HL-60 (cell line): ENCODE results near the gene LYRM1.

Source experiments
- DNase-seq, 2 experiments: peaks; one replicate each; pipeline ENCODE4 v3.0.0-alpha.2; 2010 to 2020; ENCODE audit warnings: low read depth in 1 of 2, low spot score in 1 of 2
- H3K27ac ChIP-seq: fragments of 250-450 bp; sonication (Bioruptor Pico); replicated peaks from 2 replicates; pipeline ENCODE4 v1.5.1; 2020; ENCODE audit warnings: mild to moderate bottlenecking, moderate library complexity
- H3K27me3 ChIP-seq: fragments of 250-450 bp; sonication (Bioruptor Pico); 2 replicates; pipeline ENCODE4 v1.5.1; 2021; ENCODE audit warnings: mild to moderate bottlenecking, moderate library complexity; ENCODE audit not compliant: insufficient read depth, poor library complexity, severe bottlenecking
- H3K4me3 ChIP-seq: replicated peaks from 2 replicates; pipeline ENCODE4 v1.5.1; 2011; ENCODE audit warnings: mild to moderate bottlenecking, control low read depth, low read length; ENCODE audit not compliant: insufficient read depth
- GABPA ChIP-seq: IDR thresholded peaks from 2 replicates; pipeline ENCODE4 v1.6.1; 2012; ENCODE audit warnings: low read depth
- POLR2AphosphoS5 ChIP-seq: IDR thresholded peaks from 2 replicates; pipeline ENCODE4 v1.6.1; 2012; ENCODE audit warnings: low read depth
- REST ChIP-seq: IDR thresholded peaks from 2 replicates; pipeline ENCODE4 v1.6.1; 2012; ENCODE audit warnings: low read depth; ENCODE audit not compliant: insufficient replicate concordance
- SPI1 ChIP-seq: IDR thresholded peaks from 2 replicates; pipeline ENCODE4 v1.6.1; 2012; ENCODE audit warnings: low read depth, mild to moderate bottlenecking, borderline replicate concordance
- TF ChIP-seq, protein P1 (sequence below): IDR thresholded peaks from one replicate; pipeline ENCODE4 v1.5.1; 2011; ENCODE audit warnings: low read length, control low read depth, inconsistent platforms; ENCODE audit not compliant: insufficient read depth

LYRM1 gene

DNA sequence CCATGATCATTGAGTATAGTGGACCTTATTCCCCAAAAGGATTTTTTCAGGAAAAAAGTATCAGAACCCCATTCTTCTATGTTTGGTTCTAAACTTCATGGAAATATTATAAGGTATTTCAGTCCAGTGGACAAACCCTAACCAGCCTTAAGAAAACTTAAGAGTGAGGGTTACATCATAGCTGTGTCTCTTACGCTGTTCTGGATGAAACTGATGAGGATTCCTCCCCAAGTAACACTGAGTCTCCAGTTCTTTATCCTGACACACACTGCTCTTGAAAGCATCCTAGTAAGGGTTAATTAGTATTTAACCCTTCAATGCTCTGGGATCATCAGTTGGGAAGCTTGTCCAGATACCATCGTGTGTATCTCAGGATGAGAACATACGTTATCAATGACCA lies 5.0 kb downstream of the LYRM1 start:
- Histone ChIP-seq H3K27ac (peak overlapping the region; percentile 75), H3K27me3 (no peaks in the 10 kb centered on the region), H3K4me3 (no peak overlapping the region)
- TF ChIP-seq POLR2AphosphoS5 = no peak
- TF ChIP-seq, protein P1, sequence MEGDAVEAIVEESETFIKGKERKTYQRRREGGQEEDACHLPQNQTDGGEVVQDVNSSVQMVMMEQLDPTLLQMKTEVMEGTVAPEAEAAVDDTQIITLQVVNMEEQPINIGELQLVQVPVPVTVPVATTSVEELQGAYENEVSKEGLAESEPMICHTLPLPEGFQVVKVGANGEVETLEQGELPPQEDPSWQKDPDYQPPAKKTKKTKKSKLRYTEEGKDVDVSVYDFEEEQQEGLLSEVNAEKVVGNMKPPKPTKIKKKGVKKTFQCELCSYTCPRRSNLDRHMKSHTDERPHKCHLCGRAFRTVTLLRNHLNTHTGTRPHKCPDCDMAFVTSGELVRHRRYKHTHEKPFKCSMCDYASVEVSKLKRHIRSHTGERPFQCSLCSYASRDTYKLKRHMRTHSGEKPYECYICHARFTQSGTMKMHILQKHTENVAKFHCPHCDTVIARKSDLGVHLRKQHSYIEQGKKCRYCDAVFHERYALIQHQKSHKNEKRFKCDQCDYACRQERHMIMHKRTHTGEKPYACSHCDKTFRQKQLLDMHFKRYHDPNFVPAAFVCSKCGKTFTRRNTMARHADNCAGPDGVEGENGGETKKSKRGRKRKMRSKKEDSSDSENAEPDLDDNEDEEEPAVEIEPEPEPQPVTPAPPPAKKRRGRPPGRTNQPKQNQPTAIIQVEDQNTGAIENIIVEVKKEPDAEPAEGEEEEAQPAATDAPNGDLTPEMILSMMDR = no peak
- no peak for TF ChIP-seq REST
- TF ChIP-seq GABPA = no peak
- TF ChIP-seq SPI1 = no peak
- no peak for DNase-seq

DNA sequence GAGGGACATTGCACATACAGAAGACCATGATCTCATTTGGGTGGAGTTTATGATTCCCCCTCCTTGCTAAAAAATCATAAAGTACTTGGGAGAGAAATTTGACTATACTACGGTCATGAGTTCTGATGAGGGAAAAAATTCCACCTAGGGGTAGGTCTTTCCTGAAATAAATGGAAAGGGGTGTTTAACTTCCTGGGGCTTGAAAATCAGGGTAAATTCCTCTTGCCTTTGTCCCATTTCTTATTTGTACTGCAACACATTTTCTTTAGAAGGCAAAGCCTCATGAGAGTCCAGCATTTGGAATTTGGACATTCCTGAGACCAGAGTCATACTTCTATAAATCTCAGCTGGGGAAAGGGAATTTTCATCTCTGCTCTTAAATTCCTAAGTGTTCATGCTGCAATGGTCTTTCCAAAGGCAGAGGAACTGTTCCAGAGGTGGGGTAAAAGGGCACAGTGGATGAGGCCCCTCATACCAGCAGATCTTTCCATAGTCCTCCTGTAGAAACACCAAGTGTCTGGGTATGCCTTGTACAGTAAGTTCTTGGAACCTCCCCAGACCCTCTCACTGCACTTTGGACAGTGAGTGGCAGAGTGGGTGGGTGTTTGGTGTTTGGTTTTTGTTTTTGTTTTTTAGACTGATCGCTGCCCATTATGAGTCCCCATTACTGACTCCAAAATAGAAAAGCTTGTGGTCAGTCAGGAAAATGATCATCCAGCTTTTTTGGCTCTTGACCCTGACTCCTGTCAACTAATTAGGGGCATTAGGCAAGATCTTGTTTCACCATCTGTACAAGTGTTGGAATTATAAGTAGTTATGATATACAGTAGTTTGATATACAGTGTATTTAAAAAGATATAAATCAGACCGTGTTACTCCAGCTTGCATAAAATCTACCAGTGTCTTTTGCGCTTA lies 6.0 kb downstream of the LYRM1 start:
- DNase-seq = no peak
- no peak overlapping the region for H3K27ac ChIP-seq
- H3K4me3 ChIP-seq = no peak overlapping the region
- H3K27me3 ChIP-seq = no peaks in the 10 kb centered on the region
- TF ChIP-seq, protein P1 = no peak
- TF ChIP-seq GABPA (no peak), SPI1 (no peak), POLR2AphosphoS5 (no peak), REST (no peak)

DNA sequence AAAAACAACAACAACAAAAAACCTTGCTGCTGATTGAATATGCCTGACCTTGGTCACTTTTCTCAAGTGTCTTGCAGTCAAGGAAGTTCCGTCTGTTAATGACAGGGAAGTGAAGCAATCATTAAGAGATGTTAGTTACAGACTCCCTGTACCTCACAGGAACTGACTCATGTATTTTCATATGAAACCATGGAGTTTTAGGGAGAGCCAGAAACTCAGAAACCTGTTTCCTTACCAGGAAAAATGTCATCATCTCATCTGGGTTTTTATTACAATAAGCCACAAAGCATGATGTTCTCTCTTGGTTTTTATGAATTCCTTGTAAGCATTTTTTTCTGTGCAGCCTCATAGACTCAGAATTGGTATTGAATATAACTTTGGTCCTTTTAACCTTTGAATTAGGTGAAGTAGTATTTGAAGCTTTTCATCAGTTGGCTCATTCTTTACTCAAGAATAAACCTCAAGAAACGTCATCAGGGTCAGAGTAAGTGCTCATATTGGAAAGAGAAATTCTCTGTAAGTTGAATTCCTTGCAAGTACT lies 10.3 kb downstream of the LYRM1 start:
- DNase-seq = peak; percentile 70 to 87
- TF ChIP-seq, protein P1 = no peak
- peak; percentile 66; the same call in 1 of the 2 replicates for TF ChIP-seq SPI1
- TF ChIP-seq GABPA = no peak
- TF ChIP-seq REST = no peak
- TF ChIP-seq POLR2AphosphoS5 = 0 out of 2 replicates have a peak, but pooled peaks have one; percentile 51
- no peak overlapping the region for H3K4me3 ChIP-seq
- peak overlapping the region; percentile 70 for H3K27ac ChIP-seq
- no peaks in the 10 kb centered on the region for H3K27me3 ChIP-seq
